ENCODE measurements around the gene KNL1. TPM values are rescaled to one million over a fixed set of nuclear protein-coding genes. Genes with fewer than 3 reads are reported as not detected.

The KNL1 gene
- total and polyA plus RNA-seq, 2 donors (not counting 3 experiments of a cell fraction or from before 2014, with no cell fraction given) = 4.0 to 31.8 TPM

- H3K4me1 ChIP-seq (ENCODE audit: control insufficient read depth, extremely low read depth, insufficient read depth, low read length) = no peaks in the 10 kb centered on the region
- no peaks in the 10 kb centered on the region for H3K9me1 ChIP-seq (replicated peaks; ENCODE audit: control insufficient read depth, extremely low read depth, insufficient read depth, low read length)
- dilution Hi-C loops (cut with MboI; ENCODE audit: extremely low pct_ligation_motif_present, low sequenced_read_pairs) (no loop called here), intact Hi-C loops (cut with micrococcal nuclease) (no loop called here)
- no peak overlapping the region for H3K4me3 ChIP-seq (replicated peaks in 1 of 3; ENCODE audit: insufficient read depth in 1 of 3, low read depth in 1 of 3, low read length in 3 of 3)
- H3K36me3 ChIP-seq (ENCODE audit: control insufficient read depth in 2 of 2, extremely low read depth in 1 of 2, insufficient read depth in 2 of 2, low read length in 2 of 2) = no peaks in the 10 kb centered on the region
- DNase-seq (ENCODE audit: low read depth, low spot score) (no peak), FAIRE-seq (no peak)
- CTCF ChIA-PET = interaction anchor here (2.7 kb wide), 1 partner anchor 14 kb away, joined by 7 read pairs; no protein-coding TSS in a partner anchor
- peaks cover 36% of the 10 kb centered on the region for H3K79me2 ChIP-seq (ENCODE audit: control insufficient read depth, insufficient read depth, low read length)
- no peaks in the 10 kb centered on the region for H3K9me3 ChIP-seq (replicated peaks; ENCODE audit: control insufficient read depth, insufficient read depth, low read length)
- no peaks in the 10 kb centered on the region for H3K27me3 ChIP-seq (ENCODE audit: control insufficient read depth in 2 of 2, insufficient read depth in 2 of 2, low read length in 2 of 2)
- H3K9ac ChIP-seq (replicated peaks; ENCODE audit: extremely low read depth, insufficient read depth, low read length) = no peak overlapping the region
- H4K20me1 ChIP-seq (replicated peaks; ENCODE audit: control insufficient read depth, extremely low read depth, insufficient read depth, low read length) = no peaks in the 10 kb centered on the region
- no peak overlapping the region for H2AFZ ChIP-seq (ENCODE audit: low read depth, low read length)
- TF ChIP-seq MYC (IDR thresholded peaks at IDR 0.05; ENCODE audit: low read depth, low read length) = no peak
- no peak for TF ChIP-seq POLR2AphosphoS5 (IDR thresholded peaks at IDR 0.05; ENCODE audit: insufficient read depth, low read depth, low read length)
- TF ChIP-seq FOS (IDR thresholded peaks at IDR 0.05; ENCODE audit: borderline replicate concordance, insufficient read depth, low read length) = no peak
- TF ChIP-seq CTCF (IDR thresholded peaks at IDR 0.05; ENCODE audit: extremely low read depth in 1 of 2, insufficient read depth in 1 of 2, low read depth in 1 of 2, low read length in 2 of 2) = no peak
- TF ChIP-seq POLR2A (IDR thresholded peaks at IDR 0.05; ENCODE audit: low read depth, low read length) = no peak
- TF ChIP-seq EZH2 (IDR thresholded peaks at IDR 0.05; ENCODE audit: borderline replicate concordance, low read depth, low read length, severe bottlenecking) = no peak
- TF ChIP-seq JUN (IDR thresholded peaks at IDR 0.05; ENCODE audit: borderline replicate concordance, insufficient read depth, insufficient read length, low read depth) = no peak
- TF ChIP-seq GATA2 (IDR thresholded peaks at IDR 0.05; ENCODE audit: insufficient read depth, insufficient read length, low read depth, low read length) = no peak
- no peak for TF ChIP-seq MAX (IDR thresholded peaks at IDR 0.05; ENCODE audit: insufficient read depth, insufficient read length)
- POLR2A ChIA-PET = no interaction called here
- H3K4me2 ChIP-seq (ENCODE audit: insufficient read depth, low read length) = no peak overlapping the region
- BruUV-seq (replicated peaks) = no TSS peak
- H3K27ac ChIP-seq (ENCODE audit: insufficient read depth, low read depth, low read length) = no peak overlapping the region
Observed at GRCh38 chr15:40603935-40604334, 9.9 kb downstream of the KNL1 start.

All from endothelial cell of umbilical vein (primary cell).